Right cardiac atrium (tissue), 5 donors: ENCODE measurements around the gene ANKRD22. TPM values are rescaled to one million over a fixed set of nuclear protein-coding genes. Genes with fewer than 3 reads are reported as not detected.
A peak's percentile ranks its signal among the peaks of the same experiment; 100 is the strongest.
"Not testable (repeated sequence)": the region's sequence is repeated elsewhere in the genome, so short reads cannot be mapped to it uniquely, and the experiment has no call there.

Experiments used
- ATAC-seq, 2 donors: fragments of 200-7000 bp; cut with Tn5 transposase; one replicate each; pipeline versions ENCODE4 v1.8.0 to v1.9.1; 2020; ENCODE audit warnings: moderate library complexity in 2 of 2, mild to moderate bottlenecking in 1 of 2
- DNase-seq, 3 donors: peaks; one replicate each; pipeline ENCODE4 v3.0.0-alpha.2; 2020
- H3K27ac ChIP-seq: one replicate; pipeline ENCODE4 v1.5.1; 2013; ENCODE audit warnings: mild to moderate bottlenecking, low read length, control low read depth, moderate library complexity
- H3K27me3 ChIP-seq: one replicate; pipeline ENCODE4 v1.6.1; 2013; ENCODE audit not compliant: control insufficient read depth, insufficient read depth
- H3K4me1 ChIP-seq: one replicate; pipeline ENCODE4 v1.6.1; 2013; ENCODE audit warnings: low read length; ENCODE audit not compliant: control insufficient read depth, insufficient read depth
- H3K4me3 ChIP-seq: one replicate; pipeline ENCODE4 v1.5.1; 2013; ENCODE audit warnings: low read length, control low read depth
- H3K9me3 ChIP-seq: one replicate; pipeline ENCODE4 v1.6.1; 2013; ENCODE audit warnings: low read length; ENCODE audit not compliant: control insufficient read depth
- WGBS: extraction: QIAGEN DNeasy Blood & Tissue Kit; methylation state at CpG from one replicate; pipeline ENCODE4 v1.1.7; 2013; 5-methylcytosine and 5-hydroxymethylcytosine counted together
- intact Hi-C, 4 donors: fragments of 100-400 bp; cut with DNase I; formaldehyde crosslinking; loops; one replicate each; pipeline versions ENCODE4 v1.11.0 to v1.14.0; 2022 to 2023
- polyA plus RNA-seq: library from polyadenylated mRNA; stranded (reverse); fragments of 200-250 nt; gene quantifications from one replicate; pipeline ENCODE4 v1.2.3, GENCODE V29; 2013
- total RNA-seq, 4 donors: library from RNA; stranded (reverse); fragmentation: NEBNext Ultra II Directional; extraction: Animal tissue kit (Norgen Biotek cat#: 25700); gene quantifications; one replicate each; pipeline ENCODE4 v1.2.1, GENCODE V29; 2021
- donor health status: healthy with polysubstance abuse.
- donor health status: DM: no; HTN: yes; CAD: no.
- donor health status: DM: no; HTN: no; CAD: no.
- donor health status: DM: no; HTN: yes; CAD: no; lungs with severe emphysema.
- donor health status: DM: yes; HTN: yes; CAD: no.

The ANKRD22 gene
- total and polyA plus RNA-seq, 5 donors = 0.15 TPM; not detected in 4

- no peak overlapping the region for H3K4me3 ChIP-seq
- 91% methylated on average over 1 of the region's 1 CpG for WGBS
- H3K27ac ChIP-seq = no peak overlapping the region
- no peak for ATAC-seq
- no peaks in the 10 kb centered on the region for H3K4me1 ChIP-seq
- no peak for DNase-seq
- no peaks in the 10 kb centered on the region for H3K9me3 ChIP-seq
- intact Hi-C loops = no loop called here
- H3K27me3 ChIP-seq = no peaks in the 10 kb centered on the region
Measured at GRCh38 chr10:88849234-88849633, 2.4 kb downstream of the ANKRD22 start.

DNA sequence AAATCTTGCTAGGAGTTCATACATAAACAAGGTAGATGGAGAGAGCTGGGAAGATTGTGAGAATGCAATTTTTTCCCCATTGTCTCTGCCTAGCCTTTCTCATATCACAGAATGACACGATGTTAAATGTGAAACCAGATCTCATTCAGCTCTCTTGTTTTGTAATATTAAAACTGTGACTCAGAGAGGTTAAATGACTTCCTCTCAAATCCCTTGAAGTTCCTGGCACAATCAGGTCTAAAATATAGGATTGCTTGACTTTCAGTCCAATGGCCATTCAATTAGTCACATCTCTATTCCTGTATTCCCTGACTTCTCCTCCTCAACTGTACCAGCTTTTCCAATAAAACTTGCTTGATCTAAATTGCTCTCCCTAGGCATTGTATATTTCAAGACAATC, 3.1 kb downstream of the ANKRD22 start:
- ATAC-seq (peak in 1 of 2 donors; percentile 35), DNase-seq (no peak)
- no peaks in the 10 kb centered on the region for H3K9me3 ChIP-seq
- no peaks in the 10 kb centered on the region for H3K4me1 ChIP-seq
- intact Hi-C loops = no loop called here
- 19% methylated on average over 1 of the region's 1 CpG for WGBS
- no peaks in the 10 kb centered on the region for H3K27me3 ChIP-seq
- no peak overlapping the region for H3K27ac ChIP-seq
- H3K4me3 ChIP-seq = no peak overlapping the region

DNA sequence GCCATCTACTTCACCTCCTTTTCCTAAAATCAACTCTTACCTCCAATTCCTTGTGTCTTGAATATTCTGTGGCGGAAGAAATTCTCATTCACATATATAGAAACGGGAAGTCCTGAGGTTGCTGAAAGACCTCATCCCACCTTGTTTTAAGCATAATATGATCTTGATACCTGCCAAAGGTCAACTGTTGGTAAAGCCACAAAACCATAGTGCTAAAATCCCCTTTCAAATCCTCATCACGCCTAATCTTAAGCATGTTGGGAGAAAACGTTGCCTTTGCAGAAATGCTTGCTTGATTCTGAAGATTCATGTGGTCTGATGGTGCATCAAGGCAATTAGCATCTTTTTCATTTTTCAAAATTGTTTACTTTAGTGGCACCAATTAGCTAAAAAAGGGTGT, 8.5 kb downstream of the ANKRD22 start:
- intact Hi-C loops = no loop called here
- ATAC-seq (no peak), DNase-seq (no peak)
- H3K27ac ChIP-seq = no peak overlapping the region
- H3K27me3 ChIP-seq = no peaks in the 10 kb centered on the region
- 93% methylated on average over 4 of the region's 4 CpGs for WGBS
- no peaks in the 10 kb centered on the region for H3K9me3 ChIP-seq
- no peaks in the 10 kb centered on the region for H3K4me1 ChIP-seq
- no peak overlapping the region for H3K4me3 ChIP-seq

GRCh38 chr10:88841316-88842111, 10.1 kb downstream of the ANKRD22 start:
- Histone ChIP-seq H3K4me1 (no peaks in the 10 kb centered on the region), H3K4me3 (no peak overlapping the region), H3K27ac (no peak overlapping the region), H3K27me3 (no peaks in the 10 kb centered on the region), H3K9me3 (no peaks in the 10 kb centered on the region)
- ATAC-seq = no peak
- 81% methylated on average over 6 of the region's 6 CpGs for whole genome bisulfite sequencing
- intact Hi-C loops = no loop called here
- no peak for DNase-seq

- no peak for DNase-seq
- H3K27me3 ChIP-seq = no peaks in the 10 kb centered on the region
- intact Hi-C loops = no loop called here
- peak in 1 of 2 donors; percentile 11 for ATAC-seq
- H3K4me1 ChIP-seq = no peaks in the 10 kb centered on the region
- no peak overlapping the region for H3K27ac ChIP-seq
- 90% methylated on average over 5 of the region's 5 CpGs for WGBS
- no peak overlapping the region for H3K4me3 ChIP-seq
- H3K9me3 ChIP-seq = no peaks in the 10 kb centered on the region
Measured at GRCh38 chr10:88840881-88841280, 10.8 kb downstream of the ANKRD22 start.

DNA sequence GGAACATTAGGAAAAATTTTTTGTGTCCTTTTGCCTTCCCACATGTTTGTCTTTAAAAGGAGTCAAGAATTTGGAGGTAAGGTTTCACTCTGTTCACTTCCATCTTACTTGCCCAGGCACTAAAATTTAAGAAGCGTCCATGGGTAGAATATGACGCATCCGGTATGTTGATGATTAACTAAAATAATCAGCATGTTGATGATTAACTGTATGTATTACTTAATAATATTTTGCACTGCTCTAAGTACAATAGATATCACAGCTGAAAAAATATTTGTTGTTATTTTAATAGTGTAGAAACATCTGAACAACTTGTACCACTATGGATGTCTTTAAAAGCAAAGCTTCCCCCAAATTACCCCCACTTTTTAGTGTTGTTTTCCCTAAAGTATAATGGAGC, 11.5 kb downstream of the ANKRD22 start:
- ATAC-seq (no peak), DNase-seq (no peak)
- Histone ChIP-seq H3K4me3 (no peak overlapping the region), H3K9me3 (no peaks in the 10 kb centered on the region), H3K27ac (no peak overlapping the region), H3K4me1 (no peaks in the 10 kb centered on the region), H3K27me3 (no peaks in the 10 kb centered on the region)
- 97% methylated on average over 3 of the region's 3 CpGs for WGBS
- intact Hi-C loops = no loop called here

GRCh38 chr10:88838766-88839350, 12.8 kb downstream of the ANKRD22 start:
- 93% methylated on average over 5 of the region's 5 CpGs for WGBS
- H3K4me3 ChIP-seq = no peak overlapping the region
- H3K9me3 ChIP-seq = no peaks in the 10 kb centered on the region

GRCh38 chr10:88837632-88838031, 14.0 kb downstream of the ANKRD22 start:
- not testable (repeated sequence) for H3K27me3 ChIP-seq, H3K4me1 ChIP-seq, ATAC-seq, H3K27ac ChIP-seq, H3K9me3 ChIP-seq, DNase-seq, H3K4me3 ChIP-seq
- intact Hi-C loops = loop anchor here (5.0 to 10.0 kb wide), 4 partner anchors 95 to 387 kb away; no protein-coding TSS in a partner anchor

More at GRCh38 chr10:88838766-88839350, 12.8 kb downstream of the ANKRD22 start:
- Histone ChIP-seq H3K27ac (no peak overlapping the region), H3K27me3 (no peaks in the 10 kb centered on the region), H3K4me1 (no peaks in the 10 kb centered on the region)
- DNase-seq (no peak), ATAC-seq (no peak)
- intact Hi-C loops = loop anchor here (5.0 to 10.0 kb wide), 4 partner anchors 93 to 386 kb away; no protein-coding TSS in a partner anchor

GRCh38 chr10:88835910-88836221, 15.8 kb downstream of the ANKRD22 start:
- no peak overlapping the region for H3K4me3 ChIP-seq
- no peak for DNase-seq
- 18% methylated on average over 2 of the region's 2 CpGs for WGBS
- peak in 1 of 2 donors; percentile 16 for ATAC-seq
- no peaks in the 10 kb centered on the region for H3K9me3 ChIP-seq
- no peak overlapping the region for H3K27ac ChIP-seq
- H3K4me1 ChIP-seq = no peaks in the 10 kb centered on the region
- H3K27me3 ChIP-seq = no peaks in the 10 kb centered on the region
- intact Hi-C loops = loop anchor here (2.0 to 10.0 kb wide), 5 partner anchors 96 to 389 kb away; no protein-coding TSS in a partner anchor

- Histone ChIP-seq H3K27me3 (no peaks in the 10 kb centered on the region), H3K9me3 (no peaks in the 10 kb centered on the region), H3K4me3 (no peak overlapping the region), H3K27ac (no peak overlapping the region), H3K4me1 (no peaks in the 10 kb centered on the region)
- DNase-seq (peak; percentile 83 to 92 (median 90)), ATAC-seq (peak; percentile 94 to 95)
- 18% methylated on average over 10 of the region's 10 CpGs for WGBS
- intact Hi-C loops = loop anchor here (2.0 to 10.0 kb wide), 5 partner anchors 97 to 389 kb away; no protein-coding TSS in a partner anchor
Measured at GRCh38 chr10:88835096-88835909, 16.3 kb downstream of the ANKRD22 start.

DNA sequence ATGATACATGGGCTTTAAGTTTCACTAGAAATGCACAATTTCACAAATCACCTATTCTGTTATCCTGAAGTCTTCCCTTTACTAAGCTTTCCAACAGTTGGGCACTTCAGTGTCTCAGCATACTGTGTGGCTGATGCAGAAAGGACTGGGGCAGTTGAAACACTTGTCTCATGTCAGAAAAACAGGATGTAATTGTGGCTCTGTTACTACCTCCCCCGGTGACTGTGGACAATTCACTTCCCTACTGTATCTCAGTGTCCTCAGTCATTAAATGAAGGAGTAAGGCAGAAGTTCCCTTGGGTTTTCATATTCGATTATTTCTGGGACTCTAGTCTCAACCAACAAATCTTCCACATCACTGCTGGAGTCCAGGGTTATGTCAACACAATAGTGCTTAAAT, 17.9 kb downstream of the ANKRD22 start:
- intact Hi-C loops = loop anchor here in 2 of 4 donors (2.0 to 10.0 kb wide), 2 partner anchors 99 to 391 kb away; no protein-coding TSS in a partner anchor
- Histone ChIP-seq H3K9me3 (no peaks in the 10 kb centered on the region), H3K27me3 (no peaks in the 10 kb centered on the region), H3K4me3 (no peak overlapping the region), H3K4me1 (no peaks in the 10 kb centered on the region), H3K27ac (no peak overlapping the region)
- ATAC-seq (peak in 1 of 2 donors; percentile 43), DNase-seq (no peak)
- WGBS = 40% methylated on average over 2 of the region's 2 CpGs
